ENCODE measurements around the gene TMPRSS4.

Gene TMPRSS4

GRCh38 chr11:118133816-118134215, 56.9 kb downstream of the TMPRSS4 start:
- DNase-seq (ENCODE audit: low spot score) (no peak), ATAC-seq (ENCODE audit: low read depth) (no peak)
- Histone ChIP-seq H3K4me1 (ENCODE audit: insufficient read depth, poor library complexity, severe bottlenecking) (no peaks in the 10 kb centered on the region), H3K36me3 (ENCODE audit: low read depth) (no peaks in the 10 kb centered on the region), H3K4me3 (ENCODE audit: severe bottlenecking) (no peak overlapping the region), H3K27ac (ENCODE audit: poor library complexity, severe bottlenecking) (no peak overlapping the region), H3K9me3 (ENCODE audit: severe bottlenecking) (no peaks in the 10 kb centered on the region), H3K27me3 (ENCODE audit: insufficient read depth, poor library complexity, severe bottlenecking) (no peaks in the 10 kb centered on the region)
- TF ChIP-seq CTCF (IDR thresholded peaks at IDR 0.05; ENCODE audit: poor library complexity, severe bottlenecking), result no peak

DNA sequence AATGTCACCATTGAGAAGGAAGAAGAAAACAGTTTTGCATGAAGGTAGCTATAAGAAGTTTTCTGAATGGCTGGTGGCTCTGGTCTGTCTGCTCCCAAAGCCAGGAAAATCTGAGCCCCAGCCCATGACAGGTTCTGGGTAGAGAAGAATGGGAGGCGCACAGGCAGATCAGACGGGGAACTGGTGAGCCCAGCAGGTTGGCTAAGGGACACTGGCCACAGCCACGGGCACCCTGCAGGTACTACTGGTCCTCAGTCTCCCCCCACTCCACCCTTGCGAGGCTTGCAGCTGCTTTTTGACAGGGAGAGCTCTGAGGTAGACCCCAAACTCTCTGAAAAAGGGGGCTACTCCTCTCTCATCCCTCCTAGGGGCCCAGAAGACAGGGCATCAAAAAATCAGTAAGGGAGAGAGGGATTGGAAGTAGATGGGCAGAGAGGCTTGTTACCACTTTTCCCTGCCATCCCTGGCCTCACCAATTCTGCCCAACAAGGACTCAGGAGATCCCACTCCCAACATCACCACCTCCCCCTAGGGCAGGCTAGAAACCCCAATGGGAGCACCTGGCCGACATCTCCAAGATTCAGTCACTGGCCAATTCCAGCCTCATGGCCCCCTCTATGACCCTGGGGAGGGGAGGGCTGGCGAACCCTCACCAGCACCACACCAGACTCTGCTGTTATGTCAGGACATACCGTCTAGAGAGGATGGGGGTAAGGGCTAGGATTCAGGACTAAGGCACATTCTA, 58.3 kb downstream of the TMPRSS4 start:
- Histone ChIP-seq H3K4me3 (ENCODE audit: severe bottlenecking) (no peak overlapping the region), H3K27ac (ENCODE audit: poor library complexity, severe bottlenecking) (no peak overlapping the region), H3K9me3 (ENCODE audit: severe bottlenecking) (no peaks in the 10 kb centered on the region), H3K4me1 (ENCODE audit: insufficient read depth, poor library complexity, severe bottlenecking) (no peaks in the 10 kb centered on the region), H3K27me3 (ENCODE audit: insufficient read depth, poor library complexity, severe bottlenecking) (no peaks in the 10 kb centered on the region), H3K36me3 (ENCODE audit: low read depth) (no peaks in the 10 kb centered on the region)
- ATAC-seq (ENCODE audit: low read depth) (no peak), DNase-seq (ENCODE audit: low spot score) (no peak)
- TF ChIP-seq CTCF (IDR thresholded peaks at IDR 0.05; ENCODE audit: poor library complexity, severe bottlenecking), result no peak

GRCh38 chr11:118135796-118136165, 58.9 kb downstream of the TMPRSS4 start:
- Histone ChIP-seq H3K4me1 (ENCODE audit: insufficient read depth, poor library complexity, severe bottlenecking) (no peaks in the 10 kb centered on the region), H3K4me3 (ENCODE audit: severe bottlenecking) (no peak overlapping the region), H3K27me3 (ENCODE audit: insufficient read depth, poor library complexity, severe bottlenecking) (no peaks in the 10 kb centered on the region), H3K27ac (ENCODE audit: poor library complexity, severe bottlenecking) (no peak overlapping the region), H3K36me3 (ENCODE audit: low read depth) (no peaks in the 10 kb centered on the region), H3K9me3 (ENCODE audit: severe bottlenecking) (no peaks in the 10 kb centered on the region)
- no peak for TF ChIP-seq CTCF (IDR thresholded peaks at IDR 0.05; ENCODE audit: poor library complexity, severe bottlenecking)
- ATAC-seq (ENCODE audit: low read depth), result no peak
- no peak for DNase-seq (ENCODE audit: low spot score)

GRCh38 chr11:118136341-118136740, 59.5 kb downstream of the TMPRSS4 start:
- DNase-seq (ENCODE audit: low spot score), result no peak
- Histone ChIP-seq H3K36me3 (ENCODE audit: low read depth) (no peaks in the 10 kb centered on the region), H3K4me1 (ENCODE audit: insufficient read depth, poor library complexity, severe bottlenecking) (no peaks in the 10 kb centered on the region), H3K4me3 (ENCODE audit: severe bottlenecking) (no peak overlapping the region), H3K27me3 (ENCODE audit: insufficient read depth, poor library complexity, severe bottlenecking) (no peaks in the 10 kb centered on the region), H3K9me3 (ENCODE audit: severe bottlenecking) (no peaks in the 10 kb centered on the region), H3K27ac (ENCODE audit: poor library complexity, severe bottlenecking) (no peak overlapping the region)
- no peak for TF ChIP-seq CTCF (IDR thresholded peaks at IDR 0.05; ENCODE audit: poor library complexity, severe bottlenecking)
- no peak for ATAC-seq (ENCODE audit: low read depth)

DNA sequence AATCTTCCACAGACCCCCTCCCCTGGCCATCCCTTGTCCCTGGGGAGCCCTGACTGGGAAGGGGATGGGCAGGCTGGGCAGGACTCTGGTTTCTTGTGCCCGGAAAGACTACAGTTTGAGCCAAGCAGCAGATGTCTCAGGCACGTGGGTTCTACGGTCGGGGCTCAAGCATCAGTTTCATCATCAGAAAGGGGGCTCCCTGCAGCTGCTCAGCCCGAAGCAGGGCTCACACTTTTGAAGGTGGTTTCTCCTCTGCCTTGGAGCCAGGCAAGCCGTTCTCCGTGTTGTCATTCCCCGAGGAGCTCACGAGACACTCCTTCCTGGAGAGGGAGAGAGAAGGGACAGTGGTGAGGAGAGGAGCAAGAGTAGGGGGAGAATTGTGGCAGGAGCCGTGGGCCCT, 59.9 kb downstream of the TMPRSS4 start:
- H3K36me3 ChIP-seq (ENCODE audit: low read depth), result no peaks in the 10 kb centered on the region
- no peaks in the 10 kb centered on the region for H3K4me1 ChIP-seq (ENCODE audit: insufficient read depth, poor library complexity, severe bottlenecking)
- DNase-seq (ENCODE audit: low spot score) (no peak), ATAC-seq (ENCODE audit: low read depth) (no peak)
- H3K27ac ChIP-seq (ENCODE audit: poor library complexity, severe bottlenecking), result no peak overlapping the region
- no peaks in the 10 kb centered on the region for H3K9me3 ChIP-seq (ENCODE audit: severe bottlenecking)
- no peaks in the 10 kb centered on the region for H3K27me3 ChIP-seq (ENCODE audit: insufficient read depth, poor library complexity, severe bottlenecking)
- TF ChIP-seq CTCF (IDR thresholded peaks at IDR 0.05; ENCODE audit: poor library complexity, severe bottlenecking), result no peak
- no peak overlapping the region for H3K4me3 ChIP-seq (ENCODE audit: severe bottlenecking)
